Heart left ventricle (tissue), 16 donors: ENCODE results near the gene ZNF688. TPM values are rescaled to one million over a fixed set of nuclear protein-coding genes. Genes with fewer than 3 reads are reported as not detected.

ENCODE experiments used
- ATAC-seq, 4 donors: fragments of 200-7000 bp; cut with Tn5 transposase; one replicate each; pipeline ENCODE4 v1.9.1; 2020 to 2022; ENCODE audit warnings: moderate library complexity in 4 of 4, mild to moderate bottlenecking in 3 of 4, moderate number of reproducible peaks in 1 of 4
- DNase-seq, 5 donors: peaks; one replicate each; pipeline ENCODE4 v3.0.0-alpha.2; 2020
- H3K27ac ChIP-seq, 12 donors: fragments of 200-600 bp; sonication (generic) in 4 of 12; one replicate each; pipeline versions ENCODE4 v1.5.0 to v1.8.0; 2016 to 2022; ENCODE audit warnings: mild to moderate bottlenecking in 2 of 12
- H3K27me3 ChIP-seq, 9 donors: fragments of 200-600 bp; sonication (generic) in 2 of 9; one replicate each; pipeline versions ENCODE4 v1.5.1 to v1.8.0; 2016 to 2022; ENCODE audit warnings: mild to moderate bottlenecking in 3 of 9
- H3K36me3 ChIP-seq, 9 donors: fragments of 200-600 bp; sonication (generic) in 2 of 9; one replicate each; pipeline versions ENCODE4 v1.5.0 to v1.8.0; 2018 to 2022; ENCODE audit warnings: mild to moderate bottlenecking in 2 of 9
- H3K4me1 ChIP-seq, 12 donors: fragments of 200-600 bp; sonication (generic) in 4 of 12; one replicate each; pipeline versions ENCODE4 v1.5.0 to v1.8.0; 2016 to 2022; ENCODE audit warnings: mild to moderate bottlenecking in 3 of 12
- H3K4me3 ChIP-seq, 12 donors: fragments of 200-600 bp; sonication (generic) in 4 of 12; one replicate each; pipeline versions ENCODE4 v1.5.0 to v1.8.0; 2017 to 2022; ENCODE audit warnings: mild to moderate bottlenecking in 9 of 12, moderate library complexity in 4 of 12
- H3K9me3 ChIP-seq, 12 donors: fragments of 200-600 bp; sonication (generic) in 4 of 12; one replicate each; pipeline versions ENCODE4 v1.5.0 to v1.8.0; 2016 to 2022; ENCODE audit warnings: mild to moderate bottlenecking in 1 of 12
- CTCF ChIP-seq, 12 donors: fragments of 200-600 bp; sonication (generic) in 4 of 12; IDR thresholded peaks; one replicate each; pipeline versions ENCODE4 v1.5.0 to v1.8.0; 2018 to 2022; ENCODE audit warnings: antibody characterized with exemption in 12 of 12, mild to moderate bottlenecking in 5 of 12
- POLR2A ChIP-seq, 2 donors: fragments of 450-650 bp; IDR thresholded peaks; one replicate each; pipeline ENCODE4 v1.6.1; 2017; ENCODE audit warnings: antibody characterized with exemption in 2 of 2, mild to moderate bottlenecking in 2 of 2, moderate library complexity in 2 of 2
- WGBS, 4 donors: extraction: QIAGEN DNeasy Blood & Tissue Kit in 2 of 4; methylation state at CpG; one replicate each; pipeline versions ENCODE4 v1.1.5 to v1.1.7; 2013 to 2018; 5-methylcytosine and 5-hydroxymethylcytosine counted together
- intact Hi-C, 10 donors: fragments of 100-400 bp; cut with DNase I; formaldehyde crosslinking; loops; one replicate each; pipeline versions ENCODE4 v1.11.1 to v1.14.2; 2022
- polyA plus RNA-seq, 2 donors: library from polyadenylated mRNA; stranded (reverse); fragments of 200-250 nt; gene quantifications; one replicate each; pipeline ENCODE4 v1.2.3, GENCODE V29; 2013
- total RNA-seq, 9 donors: library from RNA; depleted of rRNA in 2 of 9; stranded (reverse); fragments of >200 nt in 2 of 9; fragmentation: NEBNext Ultra II Directional in 3 of 9; extraction: Animal tissue kit (Norgen Biotek cat#: 25700) in 3 of 9; gene quantifications; one replicate each; pipeline versions ENCODE4 v1.1.0 to v1.2.4, GENCODE V29; 2016 to 2023
- donor health status: ischemic (EF 13 %, LVEDD 7.1; RV severe dilation, severe dysfunction).
- donor health status: healthy with polysubstance abuse.
- donor health status: DM: no; HTN: yes; CAD: no.
- donor health status: DM: no; HTN: no; CAD: no.
- donor health status: ischemic (EF 25% LVEDD 6.9; RV normal size, moderate dysfunction).
- donor health status: ischemic (EF 25% LVEDD 5.7; RV mildly dilated, moderate dysfunction).
- donor health status: healthy.
- donor health status: DM: yes; HTN: yes; CAD: no.
- donor health status: ischemic (EF 35%, LVEDD 5.7; RV mildly dilated, moderate dysfunction).
- donor health status: nonischemic (EF 11% LVEDD 7.7; RV severe dilation, severe dysfunction).
- donor health status: DM: yes; HTN: yes; CAD: no.
- donor health status: PGD.
- donor health status: ischemic (EF 29% LVEDD 5.4; RV normal size, mild dysfunction).
- donor health status: nonischemic (EF 23%, LVEDD 6.1; RV moderate dilation, normal function).

The ZNF688 gene
- total and polyA plus RNA-seq, 11 donors: 7.6 to 15.7 (median 11.6) TPM

- Histone ChIP-seq H3K36me3 (peaks cover 0 to 42% (median 8%) of the 10 kb centered on the region in 9 donors), H3K27me3 (no peaks in the 10 kb centered on the region), H3K9me3 (no peaks in the 10 kb centered on the region), H3K4me3 (no peak overlapping the region), H3K27ac (no peak overlapping the region), H3K4me1 (peaks cover 0 to 26% (median 7%) of the 10 kb centered on the region in 12 donors)
- ATAC-seq (no peak), DNase-seq (no peak)
- TF ChIP-seq POLR2A (IDR thresholded peaks at IDR 0.05): no peak
- no peak for TF ChIP-seq CTCF (IDR thresholded peaks at IDR 0.05)
- intact Hi-C loops: loop anchor here in 2 of 10 donors (10.0 kb wide), 2 partner anchors 133 to 457 kb away; partner anchors contain the start of genes ALDOA (in 1 of the 2), FBRS (in 1 of the 2) and PRR14 (in 1 of the 2)
- 44 to 50% (median 48%) methylated on average over 11 of the region's 11 CpGs for WGBS, 4 donors
Measured at GRCh38 chr16:30521873-30522641, 49.5 kb downstream of the ZNF688 start.

- intact Hi-C loops: loop anchor here in 2 of 10 donors (10.0 kb wide), 2 partner anchors 133 to 457 kb away; partner anchors contain the start of genes ALDOA (in 1 of the 2), FBRS (in 1 of the 2) and PRR14 (in 1 of the 2)
- no peaks in the 10 kb centered on the region for H3K9me3 ChIP-seq
- no peak for DNase-seq
- H3K4me1 ChIP-seq: peaks cover 0 to 26% (median 7%) of the 10 kb centered on the region in 12 donors
- no peak for ATAC-seq
- 89 to 96% (median 92%) methylated on average over 5 to 7 of the region's 7 CpGs for WGBS, 4 donors
- H3K4me3 ChIP-seq: no peak overlapping the region
- no peak for TF ChIP-seq POLR2A (IDR thresholded peaks at IDR 0.05)
- TF ChIP-seq CTCF (IDR thresholded peaks at IDR 0.05): no peak
- H3K27me3 ChIP-seq: no peaks in the 10 kb centered on the region
- peaks cover 0 to 47% (median 8%) of the 10 kb centered on the region in 9 donors for H3K36me3 ChIP-seq
- H3K27ac ChIP-seq: no peak overlapping the region
Measured at GRCh38 chr16:30521476-30521872, 50.0 kb downstream of the ZNF688 start.

Other genes with a start within 250 kb of the ZNF688 start
- 10 to 100 TPM; 21.5 to 54.5 (median 39.8) TPM for gene CD2BP2, start 216.4 kb downstream of the ZNF688 start, total RNA-seq
- 10 to 100 TPM; 21.9 to 51.9 TPM for gene CD2BP2, start 216.4 kb downstream of the ZNF688 start, polyA plus RNA-seq
- gene TBC1D10B, start 201.2 kb downstream of the ZNF688 start, total RNA-seq: 10 to 100 TPM; 16.9 to 33.2 (median 24.2) TPM
- gene TBC1D10B, start 201.2 kb downstream of the ZNF688 start, polyA plus RNA-seq: 10 to 100 TPM; 18.1 to 40.0 TPM
- gene MYL11, start 196.9 kb downstream of the ZNF688 start, total RNA-seq: not detected
- not detected for gene MYL11, start 196.9 kb downstream of the ZNF688 start, polyA plus RNA-seq
- gene SEPTIN1, start 189.2 kb downstream of the ZNF688 start, total RNA-seq: 1 to 10 TPM in 6 of 9 donors, under 1 TPM in 2, not detected in 1; 0.67 to 9.2 (median 1.5) TPM
- 1 to 10 TPM in 1 of 2 donors, under 1 TPM in 1; 0.44 to 2.4 TPM for gene SEPTIN1, start 189.2 kb downstream of the ZNF688 start, polyA plus RNA-seq
- 10 to 100 TPM in 1 of 9 donors, 1 to 10 TPM in 8; 4.1 to 10.3 (median 5.9) TPM for gene ZNF48, start 176.3 kb downstream of the ZNF688 start, total RNA-seq
- gene ZNF48, start 176.3 kb downstream of the ZNF688 start, polyA plus RNA-seq: 10 to 100 TPM in 1 of 2 donors, 1 to 10 TPM in 1; 3.1 to 11.0 TPM
- gene ZNF771, start 164.1 kb downstream of the ZNF688 start, total RNA-seq: 10 to 100 TPM in 2 of 9 donors, 1 to 10 TPM in 7; 4.8 to 18.8 (median 6.8) TPM
- gene ZNF771, start 164.1 kb downstream of the ZNF688 start, polyA plus RNA-seq: 10 to 100 TPM in 1 of 2 donors, 1 to 10 TPM in 1; 4.4 to 13.6 TPM
- 10 to 100 TPM; 18.9 to 32.6 (median 28.4) TPM for gene DCTPP1, start 141.7 kb downstream of the ZNF688 start, total RNA-seq
- 10 to 100 TPM; 13.8 to 68.7 TPM for gene DCTPP1, start 141.7 kb downstream of the ZNF688 start, polyA plus RNA-seq
- 10 to 100 TPM; 15.1 to 46.2 (median 30.0) TPM for gene SEPHS2, start 125.8 kb downstream of the ZNF688 start, total RNA-seq
- 10 to 100 TPM; 18.9 to 62.8 TPM for gene SEPHS2, start 125.8 kb downstream of the ZNF688 start, polyA plus RNA-seq
- gene ITGAL, start 99.0 kb downstream of the ZNF688 start, total RNA-seq: 10 to 100 TPM in 2 of 9 donors, 1 to 10 TPM in 4, under 1 TPM in 3; 0.25 to 29.5 (median 1.8) TPM
- 1 to 10 TPM in 1 of 2 donors, under 1 TPM in 1; 0.47 to 1.3 TPM for gene ITGAL, start 99.0 kb downstream of the ZNF688 start, polyA plus RNA-seq
- 10 to 100 TPM; 38.9 to 67.0 (median 47.8) TPM for gene ZNF768, start 45.1 kb downstream of the ZNF688 start, total RNA-seq
- gene ZNF768, start 45.1 kb downstream of the ZNF688 start, polyA plus RNA-seq: 10 to 100 TPM; 60.9 to 88.2 TPM
- gene ZNF747, start 36.9 kb downstream of the ZNF688 start, total RNA-seq: 10 to 100 TPM in 5 of 9 donors, 1 to 10 TPM in 4; 8.6 to 15.2 (median 10.5) TPM
- gene ZNF747, start 36.9 kb downstream of the ZNF688 start, polyA plus RNA-seq: 1 to 10 TPM; 8.9 to 9.5 TPM
- gene ZNF764, start 13.3 kb downstream of the ZNF688 start, total RNA-seq: 10 to 100 TPM in 6 of 9 donors, 1 to 10 TPM in 3; 8.5 to 17.2 (median 12.3) TPM
- 1 to 10 TPM; 7.4 to 8.7 TPM for gene ZNF764, start 13.3 kb downstream of the ZNF688 start, polyA plus RNA-seq
- 10 to 100 TPM in 1 of 9 donors, 1 to 10 TPM in 8; 2.9 to 10.9 (median 4.8) TPM for gene ZNF785, start 14.0 kb upstream of the ZNF688 start, total RNA-seq
- 1 to 10 TPM; 3.0 to 4.5 TPM for gene ZNF785, start 14.0 kb upstream of the ZNF688 start, polyA plus RNA-seq
- 1 to 10 TPM; 4.0 to 7.9 (median 6.6) TPM for gene ZNF689, start 38.7 kb upstream of the ZNF688 start, total RNA-seq
- 1 to 10 TPM; 2.7 to 4.9 TPM for gene ZNF689, start 38.7 kb upstream of the ZNF688 start, polyA plus RNA-seq
- 10 to 100 TPM; 12.3 to 26.6 (median 20.2) TPM for gene PRR14, start 79.2 kb upstream of the ZNF688 start, total RNA-seq
- 10 to 100 TPM; 22.9 to 25.0 TPM for gene PRR14, start 79.2 kb upstream of the ZNF688 start, polyA plus RNA-seq
- 10 to 100 TPM; 16.3 to 38.3 (median 31.9) TPM for gene FBRS, start 86.7 kb upstream of the ZNF688 start, total RNA-seq
- gene FBRS, start 86.7 kb upstream of the ZNF688 start, polyA plus RNA-seq: 10 to 100 TPM; 27.2 to 38.1 TPM
- gene SRCAP, start 127.5 kb upstream of the ZNF688 start, total RNA-seq: 10 to 100 TPM; 30.2 to 51.2 (median 44.7) TPM
- 10 to 100 TPM; 22.9 to 23.8 TPM for gene SRCAP, start 127.5 kb upstream of the ZNF688 start, polyA plus RNA-seq
- gene PHKG2, start 176.7 kb upstream of the ZNF688 start, total RNA-seq: 10 to 100 TPM; 13.5 to 26.7 (median 17.9) TPM
- gene PHKG2, start 176.7 kb upstream of the ZNF688 start, polyA plus RNA-seq: 10 to 100 TPM; 19.5 to 37.7 TPM
- gene CFAP119, start 190.3 kb upstream of the ZNF688 start, total RNA-seq: 1 to 10 TPM in 4 of 9 donors, under 1 TPM in 5; 0.48 to 1.8 (median 0.95) TPM
- 1 to 10 TPM; 1.4 to 2.1 TPM for gene CFAP119, start 190.3 kb upstream of the ZNF688 start, polyA plus RNA-seq
- 10 to 100 TPM; 29.3 to 62.0 (median 50.3) TPM for gene RNF40, start 190.6 kb upstream of the ZNF688 start, total RNA-seq
- gene RNF40, start 190.6 kb upstream of the ZNF688 start, polyA plus RNA-seq: 10 to 100 TPM; 31.3 to 66.9 TPM
- 10 to 100 TPM; 14.3 to 30.9 (median 22.7) TPM for gene ZNF629, start 215.5 kb upstream of the ZNF688 start, total RNA-seq
- 10 to 100 TPM; 11.2 to 14.9 TPM for gene ZNF629, start 215.5 kb upstream of the ZNF688 start, polyA plus RNA-seq